ENCODE results near the gene MFAP2.
"Not testable (repeated sequence)": the region's sequence is repeated elsewhere in the genome, so short reads cannot be mapped to it uniquely, and the experiment has no call there.

MFAP2 gene

DNA sequence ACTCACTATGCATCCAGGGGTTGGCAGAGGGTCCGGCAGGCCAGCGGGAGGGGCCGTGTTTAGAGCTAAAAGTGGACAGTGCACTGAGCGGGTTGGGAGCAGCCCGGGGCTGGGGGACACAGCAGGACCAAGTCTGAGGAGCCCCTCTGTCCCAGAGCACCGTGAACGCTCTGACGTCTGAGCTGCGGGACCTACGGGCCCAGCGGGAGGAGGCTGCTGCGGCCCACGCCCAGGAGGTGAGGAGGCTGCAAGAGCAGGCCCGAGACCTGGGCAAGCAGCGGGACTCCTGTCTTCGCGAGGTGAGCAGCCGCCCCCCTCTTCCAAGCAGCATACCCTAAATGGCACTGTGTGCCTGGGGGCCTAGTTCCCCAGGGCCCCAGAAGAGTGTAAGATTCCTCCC, 25.8 kb downstream of the MFAP2 start:
- no peak for DNase-seq (ENCODE audit: low spot score)
- in situ Hi-C loops (cut with MboI; ENCODE audit: low sequenced_read_pairs, unreplicated experiment) = no loop called here
- TF ChIP-seq CTCF (IDR thresholded peaks at IDR 0.05; ENCODE audit: borderline replicate concordance, control extremely low read depth, extremely low read depth, insufficient read depth, missing control alignments) = no peak

DNA sequence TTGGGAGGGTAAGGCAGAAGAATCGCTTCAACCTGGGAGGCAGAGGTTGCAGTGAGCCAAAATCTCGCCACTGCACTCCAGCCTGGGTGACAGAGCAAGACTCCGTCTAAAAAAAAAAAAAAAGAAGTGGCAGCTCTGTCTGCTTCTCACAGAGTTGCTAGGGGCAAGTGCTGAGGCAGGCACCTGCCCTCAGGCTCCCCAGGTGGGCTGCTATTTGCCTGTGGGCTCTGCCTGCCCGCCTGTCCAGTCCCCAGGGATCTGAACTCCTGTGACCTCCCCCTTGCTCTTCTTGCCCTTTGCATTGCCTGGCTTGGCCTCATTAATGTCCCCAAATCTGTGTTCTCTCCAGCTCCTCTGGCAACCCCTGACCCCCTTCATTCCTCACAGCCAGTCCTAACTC, 28.0 kb downstream of the MFAP2 start:
- in situ Hi-C loops (cut with MboI; ENCODE audit: low sequenced_read_pairs, unreplicated experiment) = not testable (repeated sequence)

DNA sequence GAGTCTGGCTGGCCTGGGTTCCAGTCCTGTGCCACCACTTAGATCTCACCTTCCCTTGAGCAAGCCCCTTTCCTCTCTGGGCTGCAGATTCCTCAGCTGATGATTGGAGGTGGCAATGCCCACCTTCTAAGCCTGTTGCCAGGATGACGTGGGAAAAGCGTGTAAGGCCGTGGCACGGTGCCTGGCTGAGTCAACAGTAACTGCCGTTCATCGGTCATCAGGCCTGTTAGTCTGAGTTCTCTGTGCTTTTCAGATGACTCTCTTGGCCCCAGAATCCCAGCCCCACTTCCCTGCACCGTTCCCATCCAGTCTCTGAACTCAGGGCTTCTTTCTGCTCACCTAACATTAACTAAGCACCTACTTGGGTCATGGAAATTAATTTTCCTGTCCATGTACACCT, 31.4 kb downstream of the MFAP2 start:
- in situ Hi-C loops (cut with MboI; ENCODE audit: low sequenced_read_pairs, unreplicated experiment); DNase-seq (ENCODE audit: low spot score): not testable (repeated sequence)

More for the DNA sequence above, 28.0 kb downstream of the MFAP2 start:
- DNase-seq (ENCODE audit: low spot score) = not testable (repeated sequence)

GRCh38 chr1:16948282-16948891, 32.0 kb downstream of the MFAP2 start:
- DNase-seq (ENCODE audit: low spot score); in situ Hi-C loops (cut with MboI; ENCODE audit: low sequenced_read_pairs, unreplicated experiment): not testable (repeated sequence)

DNA sequence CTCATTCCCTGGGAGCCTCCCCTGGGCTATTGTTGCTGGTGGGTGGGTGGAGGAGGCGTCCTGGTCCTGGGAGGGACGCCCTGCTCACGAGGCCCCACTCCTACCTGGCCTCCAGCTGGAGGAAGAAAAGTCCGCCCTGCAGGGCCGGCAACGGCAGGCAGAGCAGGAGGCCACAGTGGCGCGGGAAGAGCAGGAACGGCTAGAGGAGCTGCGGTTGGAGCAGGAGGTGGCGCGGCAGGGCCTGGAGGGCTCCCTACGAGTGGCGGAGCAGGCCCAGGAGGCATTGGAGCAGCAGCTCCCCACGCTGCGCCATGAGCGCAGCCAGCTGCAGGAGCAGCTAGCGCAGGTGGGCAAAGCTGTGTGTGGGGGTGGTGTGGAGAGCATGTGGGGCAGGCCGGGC, 33.8 kb downstream of the MFAP2 start:
- in situ Hi-C loops (cut with MboI; ENCODE audit: low sequenced_read_pairs, unreplicated experiment) = no loop called here
- no peak for DNase-seq (ENCODE audit: low spot score)

DNA sequence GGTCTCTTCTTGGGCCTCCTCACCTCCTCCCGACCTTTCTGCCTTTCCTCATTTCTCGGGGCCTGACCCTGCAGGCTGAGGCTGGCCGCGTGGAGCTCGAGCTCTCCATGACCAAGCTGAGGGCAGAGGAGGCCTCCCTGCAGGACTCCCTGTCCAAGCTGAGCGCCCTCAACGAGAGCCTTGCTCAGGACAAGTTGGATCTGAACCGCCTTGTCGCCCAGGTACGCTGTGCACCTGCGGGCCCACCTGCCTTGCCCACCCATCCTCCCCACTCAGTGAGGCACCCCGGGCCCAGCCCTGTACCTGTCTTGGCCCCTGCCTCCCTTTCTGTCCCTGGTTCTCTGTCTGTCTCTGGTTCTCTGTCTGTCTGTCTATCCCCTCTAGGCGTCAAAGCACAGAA, 34.2 kb downstream of the MFAP2 start:
- DNase-seq (ENCODE audit: low spot score); in situ Hi-C loops (cut with MboI; ENCODE audit: low sequenced_read_pairs, unreplicated experiment): not testable (repeated sequence)

More for the DNA sequence above, 33.8 kb downstream of the MFAP2 start:
- TF ChIP-seq CTCF (IDR thresholded peaks at IDR 0.05; ENCODE audit: borderline replicate concordance, control extremely low read depth, extremely low read depth, insufficient read depth, missing control alignments) = no peak

DNA sequence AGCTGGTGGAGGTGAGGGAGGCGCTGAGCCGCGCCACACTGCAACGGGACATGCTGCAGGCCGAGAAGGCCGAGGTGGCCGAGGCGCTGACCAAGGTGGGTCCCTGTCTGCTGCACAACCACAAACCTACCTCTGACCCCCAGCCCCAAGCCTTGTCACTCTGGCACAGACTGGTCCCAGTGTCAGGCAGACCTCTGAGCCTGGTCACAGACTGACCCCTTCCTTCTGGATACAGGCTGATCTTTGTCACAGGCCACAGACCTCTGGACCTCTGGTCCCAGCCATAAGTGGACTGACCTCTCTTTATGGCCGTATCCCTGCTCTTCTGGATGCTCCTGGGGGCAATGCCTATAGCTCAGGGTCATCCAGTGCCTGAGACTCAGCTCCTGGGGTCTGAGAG, 34.9 kb downstream of the MFAP2 start:
- in situ Hi-C loops (cut with MboI; ENCODE audit: low sequenced_read_pairs, unreplicated experiment); DNase-seq (ENCODE audit: low spot score): not testable (repeated sequence)

GRCh38 chr1:16944038-16944437, 36.4 kb downstream of the MFAP2 start:
- TF ChIP-seq CTCF (IDR thresholded peaks at IDR 0.05; ENCODE audit: borderline replicate concordance, control extremely low read depth, extremely low read depth, insufficient read depth, missing control alignments) = no peak
- in situ Hi-C loops (cut with MboI; ENCODE audit: low sequenced_read_pairs, unreplicated experiment) = loop anchor here (5.0 kb wide), 1 partner anchor 322 kb away; no protein-coding TSS in a partner anchor
- no peak for DNase-seq (ENCODE audit: low spot score)

GRCh38 chr1:16939386-16940180, 40.8 kb downstream of the MFAP2 start:
- in situ Hi-C loops (cut with MboI; ENCODE audit: low sequenced_read_pairs, unreplicated experiment) = loop anchor here (5.0 kb wide), 1 partner anchor 317 kb away; no protein-coding TSS in a partner anchor
- not testable (repeated sequence) for DNase-seq (ENCODE audit: low spot score)
